Measurements from ENCODE around the gene SLC2A10. TPM values are rescaled to one million over a fixed set of nuclear protein-coding genes. Genes with fewer than 3 reads are reported as not detected.

Gene SLC2A10
- polyA plus RNA-seq, 1 donor = 13.0 TPM

DNA sequence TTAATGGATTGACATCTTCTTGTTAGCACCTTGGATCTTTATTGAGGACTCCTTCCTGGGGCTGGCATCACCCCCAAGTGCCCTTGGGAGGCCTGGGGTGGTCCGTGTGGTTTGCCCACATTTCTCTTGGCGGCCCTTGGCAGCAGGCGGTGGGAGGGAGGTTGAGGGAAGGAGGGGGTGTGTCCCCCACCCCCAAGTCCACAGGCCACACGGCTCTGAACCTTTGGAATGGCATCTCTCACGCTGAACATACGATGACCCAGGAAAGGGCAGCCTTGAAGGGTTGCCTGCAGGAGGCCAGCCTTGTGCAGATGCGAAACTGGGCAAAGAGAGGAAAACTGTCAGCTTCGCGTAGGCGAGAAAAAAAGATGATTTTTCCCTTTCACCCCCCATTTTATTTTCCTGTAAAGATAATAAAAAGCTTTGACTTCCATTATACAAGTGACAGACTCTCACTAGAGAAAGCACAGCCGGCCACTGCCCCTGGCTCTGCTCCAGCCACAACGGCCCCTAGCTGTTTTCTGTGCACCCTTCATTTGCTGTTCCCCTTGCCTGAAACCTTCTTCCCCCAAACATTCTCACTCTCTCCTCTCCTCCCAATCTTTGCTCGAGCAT lies 56.2 kb downstream of the SLC2A10 start:
- Histone ChIP-seq H3K4me1 (ENCODE audit: control insufficient read depth, insufficient read depth, low read length) (no peaks in the 10 kb centered on the region), H3K36me3 (ENCODE audit: control insufficient read depth, insufficient read depth, low read length) (no peaks in the 10 kb centered on the region), H3K9me3 (ENCODE audit: control insufficient read depth, low read depth, low read length) (no peaks in the 10 kb centered on the region), H3K27ac (ENCODE audit: low read length) (no peak overlapping the region), H3K4me3 (ENCODE audit: low read length) (no peak overlapping the region), H3K27me3 (ENCODE audit: control insufficient read depth, insufficient read depth, low read length) (no peaks in the 10 kb centered on the region)
- WGBS (ENCODE audit: insufficient coverage, low lambda C conversion rate) = 79% methylated on average over 6 of the region's 13 CpGs
- DNase-seq = no peak

DNA sequence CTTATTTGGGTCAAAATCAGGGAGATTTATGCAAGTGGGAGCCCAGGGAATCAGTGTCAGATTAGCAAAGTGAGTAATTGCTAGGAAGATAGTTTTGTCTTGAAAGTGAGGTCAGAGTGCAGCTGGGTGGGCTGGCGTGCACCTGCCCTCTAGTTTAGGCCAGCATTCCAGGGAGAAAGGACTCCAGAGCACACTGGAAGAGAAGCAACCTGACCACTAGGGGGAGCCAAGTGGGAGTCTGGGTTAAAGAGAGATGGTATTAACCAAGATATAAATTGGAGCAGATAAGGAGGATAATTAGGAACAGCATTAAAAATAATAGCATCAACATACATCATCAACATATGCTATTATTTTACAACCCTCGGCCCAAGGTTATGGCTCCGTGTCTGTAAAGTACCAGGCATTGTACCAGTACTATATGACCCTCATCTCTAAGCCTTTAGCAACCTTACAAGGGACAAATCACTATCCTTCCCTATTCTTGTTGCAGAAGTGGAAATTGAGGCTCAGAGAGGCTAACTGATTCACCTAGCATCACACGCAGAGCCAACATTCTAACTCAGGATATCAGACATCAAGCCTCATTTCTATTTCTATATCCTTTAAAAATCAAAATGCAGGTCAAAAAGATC lies 57.8 kb downstream of the SLC2A10 start:
- H3K36me3 ChIP-seq (ENCODE audit: control insufficient read depth, insufficient read depth, low read length) = no peaks in the 10 kb centered on the region
- no peaks in the 10 kb centered on the region for H3K27me3 ChIP-seq (ENCODE audit: control insufficient read depth, insufficient read depth, low read length)
- no CpG with 5 or more reads among the region's 4 CpGs for WGBS (ENCODE audit: insufficient coverage, low lambda C conversion rate)
- H3K4me1 ChIP-seq (ENCODE audit: control insufficient read depth, insufficient read depth, low read length) = no peaks in the 10 kb centered on the region
- no peak overlapping the region for H3K27ac ChIP-seq (ENCODE audit: low read length)
- H3K9me3 ChIP-seq (ENCODE audit: control insufficient read depth, low read depth, low read length) = no peaks in the 10 kb centered on the region
- peak in 1 of 2 donors; percentile 31 for DNase-seq
- H3K4me3 ChIP-seq (ENCODE audit: low read length) = no peak overlapping the region

DNA sequence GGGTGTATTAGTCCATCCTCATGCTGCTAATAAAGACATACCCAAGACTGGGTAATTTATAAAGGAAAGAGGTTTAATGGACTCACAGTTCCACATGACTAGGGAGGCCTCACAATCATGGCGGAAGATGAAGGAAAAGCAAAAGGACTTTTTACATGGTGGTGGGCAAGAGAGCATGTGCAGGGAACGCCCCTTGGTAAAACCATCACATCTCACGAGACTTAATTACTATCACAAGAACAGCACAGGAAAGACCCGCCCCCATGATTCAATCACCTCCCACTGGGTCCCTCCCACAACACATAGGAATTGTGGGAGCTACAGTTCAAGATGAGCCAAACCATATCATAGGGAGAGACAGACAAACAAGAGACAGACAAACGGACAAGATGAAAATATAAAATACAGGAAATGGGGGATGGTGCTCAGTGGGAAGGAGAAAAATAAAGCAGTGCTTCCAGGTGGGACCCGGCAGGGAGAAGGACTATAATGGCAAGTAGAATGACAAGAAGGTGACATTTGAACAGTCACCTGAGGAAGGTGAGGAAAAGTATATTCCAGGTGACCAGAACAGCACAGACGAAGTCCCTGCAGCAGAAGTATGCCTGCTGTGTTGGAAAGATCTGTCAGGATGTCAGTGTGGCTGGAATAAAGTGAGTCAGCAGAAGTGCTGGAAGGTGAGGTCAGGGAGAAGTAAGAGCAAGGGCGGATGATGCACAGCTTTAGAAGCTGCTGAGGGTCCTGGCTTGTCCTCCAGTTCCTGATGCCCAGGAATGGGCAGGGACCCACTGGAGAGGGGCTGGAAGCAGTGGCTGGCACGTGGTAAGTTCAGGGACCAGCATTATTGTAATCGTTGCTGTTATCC lies 61.1 kb downstream of the SLC2A10 start:
- H3K36me3 ChIP-seq (ENCODE audit: control insufficient read depth, insufficient read depth, low read length) = no peaks in the 10 kb centered on the region
- no peak overlapping the region for H3K4me3 ChIP-seq (ENCODE audit: low read length)
- WGBS (ENCODE audit: insufficient coverage, low lambda C conversion rate) = no CpG with 5 or more reads among the region's 10 CpGs
- peaks cover 3% of the 10 kb centered on the region for H3K27me3 ChIP-seq (ENCODE audit: control insufficient read depth, insufficient read depth, low read length)
- H3K4me1 ChIP-seq (ENCODE audit: control insufficient read depth, insufficient read depth, low read length) = no peaks in the 10 kb centered on the region
- no peaks in the 10 kb centered on the region for H3K9me3 ChIP-seq (ENCODE audit: control insufficient read depth, low read depth, low read length)
- no peak for DNase-seq
- H3K27ac ChIP-seq (ENCODE audit: low read length) = no peak overlapping the region

DNA sequence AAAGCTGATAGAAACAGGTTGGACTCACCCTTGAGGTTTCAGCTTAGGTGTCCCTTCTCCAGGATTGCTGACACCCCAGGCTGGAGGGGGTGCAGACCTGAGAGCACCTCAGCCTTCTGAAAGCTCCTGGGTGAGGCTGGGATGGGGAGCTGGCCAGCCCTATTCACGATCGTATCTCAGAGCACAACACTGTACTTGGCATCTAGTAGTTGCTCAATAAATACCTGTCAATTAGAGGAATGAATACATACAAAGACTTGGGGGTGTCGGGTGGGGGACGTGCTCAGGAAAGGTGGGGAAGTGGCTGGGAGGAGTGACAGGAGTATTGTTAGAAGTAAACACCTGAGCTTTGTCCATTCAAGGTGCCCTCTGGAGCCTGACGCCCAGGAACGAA lies 61.7 kb downstream of the SLC2A10 start:
- Histone ChIP-seq H3K27ac (ENCODE audit: low read length) (no peak overlapping the region), H3K9me3 (ENCODE audit: control insufficient read depth, low read depth, low read length) (no peaks in the 10 kb centered on the region), H3K27me3 (ENCODE audit: control insufficient read depth, insufficient read depth, low read length) (peaks cover 3% of the 10 kb centered on the region), H3K4me1 (ENCODE audit: control insufficient read depth, insufficient read depth, low read length) (no peaks in the 10 kb centered on the region), H3K4me3 (ENCODE audit: low read length) (no peak overlapping the region), H3K36me3 (ENCODE audit: control insufficient read depth, insufficient read depth, low read length) (no peaks in the 10 kb centered on the region)
- no CpG with 5 or more reads among the region's 6 CpGs for WGBS (ENCODE audit: insufficient coverage, low lambda C conversion rate)
- DNase-seq = no peak

DNA sequence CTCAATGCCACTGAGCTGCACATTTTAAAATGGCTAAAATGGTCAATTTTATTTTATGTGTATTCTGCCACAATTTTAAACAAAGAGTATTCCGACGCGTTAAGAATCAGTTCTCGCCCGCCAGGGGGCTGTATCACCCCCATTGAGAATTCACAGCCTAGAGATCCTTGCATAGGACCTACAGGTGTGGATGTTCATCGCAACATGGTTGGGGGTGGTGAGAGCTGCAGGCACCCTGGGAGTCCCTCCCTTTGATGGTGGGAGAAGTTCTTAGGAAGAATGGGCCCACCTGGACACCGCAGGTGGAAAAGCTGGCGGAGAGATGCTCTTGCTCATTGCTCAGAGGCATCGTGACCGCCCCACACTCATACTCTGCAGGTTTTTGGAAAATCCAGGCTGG lies 63.5 kb downstream of the SLC2A10 start:
- DNase-seq = no peak
- WGBS (ENCODE audit: insufficient coverage, low lambda C conversion rate) = 20% methylated on average over 1 of the region's 10 CpGs

DNA sequence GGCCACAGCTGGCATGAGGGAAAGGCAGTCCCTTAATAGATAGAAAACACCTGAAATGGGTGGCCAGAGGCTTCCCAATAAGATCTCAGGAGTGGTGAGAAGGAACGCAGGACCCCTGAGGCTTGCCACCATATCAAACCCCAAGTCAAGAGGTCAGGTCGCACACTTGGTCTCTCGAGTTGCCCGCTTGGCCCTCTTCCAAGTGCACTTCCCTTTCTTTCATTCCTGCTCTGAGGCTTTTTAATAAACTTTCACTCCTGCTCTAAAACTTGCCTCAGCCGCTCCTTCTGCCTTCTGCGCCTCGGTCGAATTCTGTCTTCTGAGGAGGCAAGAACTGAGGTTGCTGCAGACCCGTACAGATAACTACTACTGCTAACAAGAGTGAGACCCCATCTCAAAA lies 64.2 kb downstream of the SLC2A10 start:
- H3K9me3 ChIP-seq (ENCODE audit: control insufficient read depth, low read depth, low read length) = no peaks in the 10 kb centered on the region
- H3K27me3 ChIP-seq (ENCODE audit: control insufficient read depth, insufficient read depth, low read length) = peaks cover 3% of the 10 kb centered on the region
- no peak overlapping the region for H3K27ac ChIP-seq (ENCODE audit: low read length)
- no peak for DNase-seq
- WGBS (ENCODE audit: insufficient coverage, low lambda C conversion rate) = 42% methylated on average over 2 of the region's 9 CpGs
- no peaks in the 10 kb centered on the region for H3K36me3 ChIP-seq (ENCODE audit: control insufficient read depth, insufficient read depth, low read length)
- H3K4me3 ChIP-seq (ENCODE audit: low read length) = no peak overlapping the region
- no peaks in the 10 kb centered on the region for H3K4me1 ChIP-seq (ENCODE audit: control insufficient read depth, insufficient read depth, low read length)

More for the DNA sequence above, 63.5 kb downstream of the SLC2A10 start:
- Histone ChIP-seq H3K36me3 (ENCODE audit: control insufficient read depth, insufficient read depth, low read length) (no peaks in the 10 kb centered on the region), H3K27ac (ENCODE audit: low read length) (no peak overlapping the region), H3K9me3 (ENCODE audit: control insufficient read depth, low read depth, low read length) (no peaks in the 10 kb centered on the region), H3K4me3 (ENCODE audit: low read length) (no peak overlapping the region), H3K27me3 (ENCODE audit: control insufficient read depth, insufficient read depth, low read length) (peaks cover 3% of the 10 kb centered on the region), H3K4me1 (ENCODE audit: control insufficient read depth, insufficient read depth, low read length) (no peaks in the 10 kb centered on the region)

DNA sequence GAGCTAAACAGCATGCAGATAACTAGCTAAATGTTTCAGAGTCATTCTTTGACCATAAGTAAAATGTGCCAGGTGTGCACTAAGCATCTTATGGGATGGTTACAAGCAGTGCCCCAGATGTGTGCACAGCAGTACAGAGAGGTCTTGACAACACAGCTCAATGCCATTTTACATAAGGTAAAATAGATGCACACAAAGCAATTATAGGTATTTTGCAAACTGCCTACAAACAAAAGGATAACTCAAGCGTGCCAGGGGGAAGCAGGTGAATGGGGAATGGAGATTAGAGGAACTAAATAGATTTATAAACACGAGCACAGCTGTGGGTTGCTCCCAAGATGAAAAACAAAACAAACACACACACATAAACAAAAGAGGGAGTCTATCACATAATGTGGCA lies 64.8 kb downstream of the SLC2A10 start:
- WGBS (ENCODE audit: insufficient coverage, low lambda C conversion rate) = 83% methylated on average over 1 of the region's 2 CpGs
- H3K4me1 ChIP-seq (ENCODE audit: control insufficient read depth, insufficient read depth, low read length) = no peaks in the 10 kb centered on the region

DNA sequence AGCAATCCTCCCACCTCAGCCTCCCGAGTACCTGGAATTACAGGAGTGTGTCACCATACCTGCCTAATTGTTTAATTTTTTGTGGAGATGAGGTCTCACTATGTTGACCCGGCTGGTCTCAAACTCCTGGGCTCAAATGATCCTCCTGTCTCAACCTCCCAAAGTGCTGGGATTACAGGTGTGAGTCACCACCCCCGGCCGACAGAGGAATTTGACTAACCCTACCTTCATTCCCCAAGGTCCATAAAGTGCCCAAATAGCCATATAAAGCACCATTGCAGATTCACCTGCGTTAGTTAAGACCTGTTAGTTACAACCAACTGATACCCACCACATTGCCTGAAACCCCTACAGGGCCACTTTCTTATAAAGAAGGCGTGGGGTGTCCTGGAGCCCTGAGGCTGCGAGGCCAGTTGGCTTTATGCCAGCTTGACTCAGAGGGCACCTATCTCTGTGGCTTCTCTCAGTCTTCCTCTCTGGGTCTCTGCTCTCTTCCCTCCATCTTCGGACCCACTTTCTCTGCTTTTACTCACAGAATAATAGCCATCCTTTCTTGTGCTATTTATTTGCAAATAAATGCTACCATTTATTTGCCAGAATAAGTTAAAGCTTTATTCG lies 65.6 kb downstream of the SLC2A10 start:
- DNase-seq = no peak
- 83% methylated on average over 1 of the region's 9 CpGs for WGBS (ENCODE audit: insufficient coverage, low lambda C conversion rate)
- Histone ChIP-seq H3K9me3 (ENCODE audit: control insufficient read depth, low read depth, low read length) (no peaks in the 10 kb centered on the region), H3K27ac (ENCODE audit: low read length) (no peak overlapping the region), H3K4me1 (ENCODE audit: control insufficient read depth, insufficient read depth, low read length) (no peaks in the 10 kb centered on the region), H3K4me3 (ENCODE audit: low read length) (no peak overlapping the region), H3K27me3 (ENCODE audit: control insufficient read depth, insufficient read depth, low read length) (peaks cover 3% of the 10 kb centered on the region), H3K36me3 (ENCODE audit: control insufficient read depth, insufficient read depth, low read length) (no peaks in the 10 kb centered on the region)

More for the DNA sequence above, 64.8 kb downstream of the SLC2A10 start:
- peaks cover 3% of the 10 kb centered on the region for H3K27me3 ChIP-seq (ENCODE audit: control insufficient read depth, insufficient read depth, low read length)
- H3K4me3 ChIP-seq (ENCODE audit: low read length) = no peak overlapping the region
- no peak overlapping the region for H3K27ac ChIP-seq (ENCODE audit: low read length)
- H3K36me3 ChIP-seq (ENCODE audit: control insufficient read depth, insufficient read depth, low read length) = no peaks in the 10 kb centered on the region
- no peaks in the 10 kb centered on the region for H3K9me3 ChIP-seq (ENCODE audit: control insufficient read depth, low read depth, low read length)
- DNase-seq = no peak

DNA sequence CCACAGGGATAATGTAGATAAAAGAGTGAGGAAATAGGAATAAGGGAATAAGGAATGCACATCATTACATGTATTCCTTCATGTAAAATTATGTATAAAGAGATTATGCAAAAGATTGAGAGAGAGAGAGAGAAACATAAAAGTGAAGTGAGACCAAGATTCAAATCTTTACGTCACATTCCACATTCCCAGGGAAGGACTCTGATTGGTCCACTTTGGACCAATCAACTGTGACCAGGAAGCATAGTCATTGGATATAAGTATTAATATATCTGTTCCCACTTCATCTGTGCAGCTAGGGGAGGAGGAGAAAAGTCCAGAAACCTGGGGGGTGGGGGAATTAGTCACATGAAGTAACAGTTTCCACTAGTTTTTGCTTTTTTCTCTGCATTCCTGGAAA lies 66.4 kb downstream of the SLC2A10 start:
- Histone ChIP-seq H3K4me1 (ENCODE audit: control insufficient read depth, insufficient read depth, low read length) (no peaks in the 10 kb centered on the region), H3K4me3 (ENCODE audit: low read length) (no peak overlapping the region), H3K9me3 (ENCODE audit: control insufficient read depth, low read depth, low read length) (no peaks in the 10 kb centered on the region), H3K36me3 (ENCODE audit: control insufficient read depth, insufficient read depth, low read length) (no peaks in the 10 kb centered on the region), H3K27me3 (ENCODE audit: control insufficient read depth, insufficient read depth, low read length) (peaks cover 3% of the 10 kb centered on the region), H3K27ac (ENCODE audit: low read length) (no peak overlapping the region)
- no peak for DNase-seq
- WGBS (ENCODE audit: insufficient coverage, low lambda C conversion rate) = 100% methylated on average over 1 of the region's 1 CpG

DNA sequence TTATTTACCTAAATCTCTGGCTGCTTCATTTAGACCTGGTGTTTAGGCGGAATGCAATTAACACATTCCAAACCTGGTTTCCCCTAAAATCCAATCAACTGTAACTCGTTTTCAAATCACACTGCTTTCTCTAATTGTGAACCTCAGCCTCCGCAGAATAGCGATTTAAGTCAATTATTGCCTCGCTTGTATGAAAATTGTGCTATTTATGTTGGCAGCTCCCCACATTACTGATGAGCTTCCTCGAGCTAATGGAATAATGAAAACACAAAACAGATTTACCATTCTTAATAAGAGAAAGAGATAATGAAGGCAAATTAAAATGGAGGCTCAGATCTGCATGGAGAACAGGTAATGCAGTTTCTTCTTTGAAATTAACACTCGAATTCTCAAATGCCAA lies 67.9 kb downstream of the SLC2A10 start:
- Histone ChIP-seq H3K27ac (ENCODE audit: low read length) (no peak overlapping the region), H3K9me3 (ENCODE audit: control insufficient read depth, low read depth, low read length) (no peaks in the 10 kb centered on the region), H3K36me3 (ENCODE audit: control insufficient read depth, insufficient read depth, low read length) (no peaks in the 10 kb centered on the region), H3K4me3 (ENCODE audit: low read length) (no peak overlapping the region), H3K27me3 (ENCODE audit: control insufficient read depth, insufficient read depth, low read length) (peaks cover 3% of the 10 kb centered on the region), H3K4me1 (ENCODE audit: control insufficient read depth, insufficient read depth, low read length) (no peaks in the 10 kb centered on the region)
- DNase-seq = no peak
- no CpG with 5 or more reads among the region's 7 CpGs for WGBS (ENCODE audit: insufficient coverage, low lambda C conversion rate)

Measured in large intestine (tissue), 3 donors.